GM19035 (cell line): ENCODE measurements around the gene CHPF2.

ENCODE experiments used
- ATAC-seq: cut with Tn5 transposase; IDR thresholded peaks from one replicate; pipeline ENCODE4 v1.9.1; 2021; ENCODE audit not compliant: unreplicated experiment

CHPF2 gene

GRCh38 chr7:151232091-151232916 lies at the start of gene CHPF2:
Gene CHPF2, plus strand, starts transcription at chr7:151232483. Its CDS starts 1,529 bp downstream, at chr7:151234012.
- peak; percentile 98 for ATAC-seq

GRCh38 chr7:151185762-151186639 lies 46.3 kb upstream of the CHPF2 start:
- ATAC-seq: no peak

GRCh38 chr7:151186640-151187408 lies 45.5 kb upstream of the CHPF2 start, which contains the start of gene ASB10:
Gene ASB10, minus strand, starts transcription at chr7:151187250. Its CDS starts 120 bp downstream, at chr7:151187130.
- ATAC-seq: no peak

GRCh38 chr7:151187409-151188251 lies 44.7 kb upstream of the CHPF2 start:
- ATAC-seq: no peak

GRCh38 chr7:151188252-151188542 lies 44.1 kb upstream of the CHPF2 start:
- no peak for ATAC-seq

GRCh38 chr7:151189038-151189437 lies 43.2 kb upstream of the CHPF2 start:
- no peak for ATAC-seq

GRCh38 chr7:151191544-151191943 lies 40.7 kb upstream of the CHPF2 start:
- no peak for ATAC-seq

- no peak for ATAC-seq
Measured at GRCh38 chr7:151192002-151192539, 40.2 kb upstream of the CHPF2 start.

GRCh38 chr7:151193203-151193978 lies 38.9 kb upstream of the CHPF2 start:
- ATAC-seq: no peak

GRCh38 chr7:151194188-151194587 lies 38.1 kb upstream of the CHPF2 start:
- no peak for ATAC-seq

- no peak for ATAC-seq
Measured at GRCh38 chr7:151195616-151196450, 36.5 kb upstream of the CHPF2 start.

GRCh38 chr7:151197932-151198331 lies 34.4 kb upstream of the CHPF2 start:
- no peak for ATAC-seq

GRCh38 chr7:151198945-151199848 lies 33.1 kb upstream of the CHPF2 start:
- ATAC-seq: no peak

GRCh38 chr7:151201344-151201743 lies 30.9 kb upstream of the CHPF2 start:
- ATAC-seq: no peak

GRCh38 chr7:151201751-151202150 lies 30.5 kb upstream of the CHPF2 start:
- ATAC-seq: no peak

GRCh38 chr7:151202836-151203235 lies 29.4 kb upstream of the CHPF2 start:
- no peak for ATAC-seq

- no peak for ATAC-seq
Measured at GRCh38 chr7:151204383-151205032, 27.8 kb upstream of the CHPF2 start.
